IMR-90 (cell line): ENCODE results near the gene ADH1C. TPM values are rescaled to one million over a fixed set of nuclear protein-coding genes. Genes with fewer than 3 reads are reported as not detected.

Experiments used
- ATAC-seq: fragments of 200-7000 bp; cut with Tn5 transposase; 2 replicates; pipeline ENCODE4 v1.9.1; 2020; ENCODE audit warnings: low read depth, mild to moderate bottlenecking, moderate library complexity
- BruUV-seq: library from RNA; stranded (reverse); fragments of 400-500 nt; replicated peaks from 2 replicates; lab custom pipeline; 2021; lab: Mats Ljungman, UMichigan
- CTCF ChIA-PET: fragments of 300-600 bp; formaldehyde crosslinking; extraction: SDS; loops from one replicate; lab custom pipeline; 2021; ENCODE audit warnings: antibody characterized with exemption; lab: Yijun Ruan, JAX
- POLR2A ChIA-PET: fragments of 300-600 bp; sonication (Branson Sonifier 250); formaldehyde crosslinking; loops from one replicate; lab custom pipeline; 2022; ENCODE audit warnings: antibody characterized with exemption; ENCODE audit not compliant: unreplicated experiment; lab: Charles Lee
- DNase-seq: peaks from one replicate; pipeline ENCODE4 v3.0.0; 2013
- H2AFZ ChIP-seq: replicated peaks from 2 replicates; pipeline ENCODE3; 2013; ENCODE audit warnings: low read length, mild to moderate bottlenecking; ENCODE audit not compliant: poor library complexity
- H2AK5ac ChIP-seq: 2 replicates; pipeline ENCODE4 v1.6.1; 2013; ENCODE audit warnings: low read depth, low read length, inconsistent platforms
- H2AK9ac ChIP-seq: replicated peaks from 2 replicates; pipeline ENCODE3; 2013; ENCODE audit warnings: mild to moderate bottlenecking, low read depth, low read length, moderate library complexity; ENCODE audit not compliant: poor library complexity
- H2BK120ac ChIP-seq: 2 replicates; pipeline ENCODE4 v1.6.1; 2013; ENCODE audit warnings: low read depth, low read length, inconsistent platforms
- H2BK15ac ChIP-seq: 3 replicates; pipeline ENCODE4 v1.6.1; 2013; ENCODE audit warnings: low read depth, low read length, inconsistent platforms
- H2BK20ac ChIP-seq: 2 replicates; pipeline ENCODE4 v1.6.1; 2013; ENCODE audit warnings: low read depth, mild to moderate bottlenecking, inconsistent platforms, low read length, moderate library complexity
- H2BK5ac ChIP-seq: 2 replicates; pipeline ENCODE4 v1.6.1; 2013; ENCODE audit warnings: mild to moderate bottlenecking, low read depth, low read length, inconsistent platforms; ENCODE audit not compliant: poor library complexity, severe bottlenecking
- H3K14ac ChIP-seq: replicated peaks from 2 replicates; pipeline ENCODE4 v1.6.1; 2013; ENCODE audit warnings: low read depth, low read length, inconsistent platforms
- H3K18ac ChIP-seq: 2 replicates; pipeline ENCODE4 v1.6.1; 2013; ENCODE audit warnings: low read depth, low read length, control low read depth
- H3K23ac ChIP-seq: 2 replicates; pipeline ENCODE4 v1.6.1; 2013; ENCODE audit warnings: low read depth, low read length, inconsistent platforms
- H3K27ac ChIP-seq: 2 replicates; pipeline ENCODE4 v1.5.1; 2013; ENCODE audit warnings: mild to moderate bottlenecking, control low read depth, low read length; ENCODE audit not compliant: insufficient read depth
- H3K27me3 ChIP-seq: 2 replicates; pipeline ENCODE4 v1.6.1; 2013; ENCODE audit warnings: low read length; ENCODE audit not compliant: control insufficient read depth, insufficient read depth
- H3K36me3 ChIP-seq: 2 replicates; pipeline ENCODE4 v1.6.1; 2013; ENCODE audit warnings: low read length, mixed read lengths; ENCODE audit not compliant: control insufficient read depth, insufficient read depth
- H3K4ac ChIP-seq: 2 replicates; pipeline ENCODE4 v1.6.1; 2013; ENCODE audit warnings: low read depth, low read length, inconsistent platforms
- H3K4me1 ChIP-seq: 2 replicates; pipeline ENCODE4 v1.6.1; 2013; ENCODE audit warnings: low read length, mixed read lengths; ENCODE audit not compliant: control insufficient read depth, insufficient read depth
- H3K4me2 ChIP-seq: 2 replicates; pipeline ENCODE4 v1.6.1; 2013; ENCODE audit warnings: low read depth, mild to moderate bottlenecking, control low read depth, low read length, moderate library complexity
- H3K4me3 ChIP-seq: 2 replicates; pipeline ENCODE4 v1.5.1; 2013; ENCODE audit warnings: low read depth, mild to moderate bottlenecking, control low read depth, low read length, moderate library complexity; ENCODE audit not compliant: insufficient read depth
- H3K56ac ChIP-seq: 2 replicates; pipeline ENCODE4 v1.6.1; 2013; ENCODE audit warnings: low read length, inconsistent platforms; ENCODE audit not compliant: insufficient read depth; ENCODE audit errors: extremely low read depth
- H3K79me1 ChIP-seq, 2 experiments: 2 replicates each; pipeline ENCODE4 v1.6.1; 2013; ENCODE audit warnings: low read length in 2 of 2, inconsistent platforms in 1 of 2, low read depth in 1 of 2
- H3K9ac ChIP-seq: 2 replicates; pipeline ENCODE4 v1.6.1; 2013; ENCODE audit warnings: low read depth, low read length, control low read depth
- H3K9me1 ChIP-seq: 2 replicates; pipeline ENCODE4 v1.6.1; 2013; ENCODE audit warnings: low read length, inconsistent platforms; ENCODE audit not compliant: insufficient read depth
- H3K9me3 ChIP-seq: 2 replicates; pipeline ENCODE4 v1.6.1; 2013; ENCODE audit warnings: low read length; ENCODE audit not compliant: control insufficient read depth, insufficient read depth
- H4K20me1 ChIP-seq: 2 replicates; pipeline ENCODE4 v1.6.1; 2013; ENCODE audit warnings: low read length, inconsistent platforms; ENCODE audit not compliant: insufficient read depth
- H4K5ac ChIP-seq: 2 replicates; pipeline ENCODE4 v1.6.1; 2013; ENCODE audit warnings: mild to moderate bottlenecking, low read depth, low read length, control low read depth
- H4K8ac ChIP-seq, 2 experiments: 2 replicates each; pipeline ENCODE4 v1.6.1; 2013; ENCODE audit warnings: low read depth in 2 of 2, low read length in 2 of 2, control low read depth in 1 of 2, inconsistent platforms in 1 of 2
- H4K91ac ChIP-seq: 2 replicates; pipeline ENCODE4 v1.6.1; 2013; ENCODE audit warnings: low read depth, low read length, inconsistent platforms; ENCODE audit not compliant: insufficient read depth
- CHD1 ChIP-seq: IDR thresholded peaks from 2 replicates; pipeline ENCODE4 v1.6.1; 2012; ENCODE audit warnings: low read depth, low read length, improper control_type of control experiment
- CTCF ChIP-seq: conservative IDR thresholded peaks from 2 replicates; pipeline ENCODE4 v1.5.1; 2012; ENCODE audit warnings: mild to moderate bottlenecking, low read depth, low read length, improper control_type of control experiment
- FOS ChIP-seq: fragments of 150-350 bp; IDR thresholded peaks from 2 replicates; pipeline ENCODE4 v1.6.1; 2016; ENCODE audit warnings: low read depth, low read length
- MAZ ChIP-seq: IDR thresholded peaks from 2 replicates; pipeline ENCODE4 v1.6.1; 2012; ENCODE audit warnings: low read depth, mild to moderate bottlenecking, low read length, improper control_type of control experiment, moderate library complexity, borderline replicate concordance
- MXI1 ChIP-seq: IDR thresholded peaks from 2 replicates; pipeline ENCODE4 v1.6.1; 2012; ENCODE audit warnings: low read depth, mild to moderate bottlenecking, low read length, moderate library complexity, borderline replicate concordance
- NFE2L2 ChIP-seq: fragments of 150-350 bp; IDR thresholded peaks from 2 replicates; pipeline ENCODE4 v1.6.1; 2016; ENCODE audit warnings: low read depth, mild to moderate bottlenecking, low read length
- WGBS, 2 experiments: methylation state at CpG; one replicate each; pipeline versions ENCODE4 v1.1.5 to v1.1.7; 2013; ENCODE audit warnings: missing lambda C conversion rate in 2 of 2; ENCODE audit not compliant: insufficient read length in 1 of 2; ENCODE audit errors: extremely low coverage in 2 of 2; 5-methylcytosine and 5-hydroxymethylcytosine counted together
- dilution Hi-C: fragments of 300-500 bp; cut with HindIII; formaldehyde crosslinking; loops from one replicate; pipeline ENCODE4 v1.14.3; 2018; ENCODE audit warnings: low sequenced_read_pairs; ENCODE audit not compliant: unreplicated experiment
- in situ Hi-C: fragments of 300-500 bp; cut with MboI; formaldehyde crosslinking; loops from 3 replicates; pipeline ENCODE4 v1.14.3; 2019; ENCODE audit warnings: low sequenced_read_pairs, inconsistent platforms, mixed read lengths
- intact Hi-C: fragments of 100-400 bp; cut with micrococcal nuclease; formaldehyde crosslinking; loops from 2 replicates; pipeline ENCODE4 v1.10.0; 2022
- polyA plus RNA-seq, 3 experiments: library from polyadenylated mRNA; depleted of rRNA; stranded (reverse); fragments of >200 nt; gene quantifications; 2 replicates each; pipeline ENCODE4 v1.2.3, GENCODE V29; 2012; ENCODE audit warnings: low replicate concordance in 1 of 3
- total RNA-seq: library from RNA; depleted of rRNA; stranded (reverse); fragments of >200 nt; gene quantifications from 2 replicates; pipeline ENCODE4 v1.2.3, GENCODE V29; 2012

Gene ADH1C
- total and polyA plus RNA-seq, 2 of the 4 experiments (the other 2 are of a cell fraction) = 0.26 TPM; not detected in 1

GRCh38 chr4:99357948-99358347 lies 5.4 kb upstream of the ADH1C start:
- no peak overlapping the region for H3K27ac ChIP-seq
- intact Hi-C loops (no loop called here), dilution Hi-C loops (no loop called here), in situ Hi-C loops (no loop called here)
- no peak overlapping the region for H2BK120ac ChIP-seq
- H4K8ac ChIP-seq = no peak overlapping the region
- H3K14ac ChIP-seq = no peak overlapping the region
- no peak overlapping the region for H2BK5ac ChIP-seq
- POLR2A ChIA-PET = no interaction called here
- H4K20me1 ChIP-seq = no peaks in the 10 kb centered on the region
- H3K4me1 ChIP-seq = peaks cover 8% of the 10 kb centered on the region; the same call in 1 of the 2 replicates
- no peaks in the 10 kb centered on the region for H3K9me1 ChIP-seq
- H3K36me3 ChIP-seq = no peaks in the 10 kb centered on the region
- no peaks in the 10 kb centered on the region for H3K79me1 ChIP-seq
- no peak overlapping the region for H4K5ac ChIP-seq
- DNase-seq (no peak), ATAC-seq (no peak)
- H3K9ac ChIP-seq = no peak overlapping the region
- BruUV-seq = no TSS peak
- H3K4ac ChIP-seq = no peak overlapping the region
- no peak overlapping the region for H2AK5ac ChIP-seq
- H2BK20ac ChIP-seq = no peak overlapping the region; the same call in 1 of the 2 replicates
- no peaks in the 10 kb centered on the region for H3K27me3 ChIP-seq
- no peak overlapping the region for H2BK15ac ChIP-seq
- no peak overlapping the region for H3K4me2 ChIP-seq
- TF ChIP-seq FOS = no peak
- no peak for TF ChIP-seq CHD1
- no peak for TF ChIP-seq MXI1
- no peak for TF ChIP-seq CTCF
- TF ChIP-seq MAZ = no peak
- no peak for TF ChIP-seq NFE2L2
- WGBS, 2 experiments = no CpG with 5 or more reads among the region's 2 CpGs
- H3K56ac ChIP-seq = no peak overlapping the region
- no peak overlapping the region for H3K18ac ChIP-seq
- H3K4me3 ChIP-seq = no peak overlapping the region
- H3K23ac ChIP-seq = no peak overlapping the region
- H2AK9ac ChIP-seq = no peak overlapping the region
- H3K9me3 ChIP-seq = peaks cover 3% of the 10 kb centered on the region; the same call in 1 of the 2 replicates
- H2AFZ ChIP-seq = no peak overlapping the region
- CTCF ChIA-PET = no interaction called here
- no peak overlapping the region for H4K91ac ChIP-seq
